NCI-H2196 (cell line): ENCODE data around the gene B4GALNT3.

Experiments
- DNase-seq: peaks from one replicate; lab custom pipeline; 2025; ENCODE audit not compliant: unreplicated experiment; lab: John Stamatoyannopoulos, UW

B4GALNT3 gene

GRCh38 chr12:466762-467161 is 7.0 kb downstream of the B4GALNT3 start:
- DNase-seq: no peak

GRCh38 chr12:467591-467990 is 7.9 kb downstream of the B4GALNT3 start:
- no peak for DNase-seq

GRCh38 chr12:468671-469389 is 9.1 kb downstream of the B4GALNT3 start:
- no peak for DNase-seq

GRCh38 chr12:470133-470532 is 10.4 kb downstream of the B4GALNT3 start:
- no peak for DNase-seq

GRCh38 chr12:473198-473597 is 13.5 kb downstream of the B4GALNT3 start:
- no peak for DNase-seq

- no peak for DNase-seq
Measured at GRCh38 chr12:473863-474577, 14.3 kb downstream of the B4GALNT3 start.

- no peak for DNase-seq
Measured at GRCh38 chr12:475286-475685, 15.5 kb downstream of the B4GALNT3 start.

- DNase-seq: no peak
Measured at GRCh38 chr12:479161-479560, 19.4 kb downstream of the B4GALNT3 start.

- DNase-seq: no peak
Measured at GRCh38 chr12:480831-481816, 21.4 kb downstream of the B4GALNT3 start.

GRCh38 chr12:482061-482460 is 22.3 kb downstream of the B4GALNT3 start:
- no peak for DNase-seq

GRCh38 chr12:484096-484495 is 24.4 kb downstream of the B4GALNT3 start:
- DNase-seq: no peak

- DNase-seq: no peak
Measured at GRCh38 chr12:490260-490659, 30.5 kb downstream of the B4GALNT3 start.

- no peak for DNase-seq
Measured at GRCh38 chr12:495466-495865, 35.7 kb downstream of the B4GALNT3 start.

- no peak for DNase-seq
Measured at GRCh38 chr12:496736-497135, 37.0 kb downstream of the B4GALNT3 start.

- no peak for DNase-seq
Measured at GRCh38 chr12:497501-498160, 37.9 kb downstream of the B4GALNT3 start.

GRCh38 chr12:499837-500458 is 40.2 kb downstream of the B4GALNT3 start:
- DNase-seq: no peak

GRCh38 chr12:501722-502447 is 42.1 kb downstream of the B4GALNT3 start:
- DNase-seq: no peak

GRCh38 chr12:503111-503761 is 43.5 kb downstream of the B4GALNT3 start:
- no peak for DNase-seq

- no peak for DNase-seq
Measured at GRCh38 chr12:505221-505620, 45.5 kb downstream of the B4GALNT3 start.
